ENCODE data around the gene MINK1.

MINK1 gene

GRCh38 chr17:4938688-4939545 is 105.8 kb downstream of the MINK1 start:
- DNase-seq, result no peak

GRCh38 chr17:4939546-4939795 is 106.3 kb downstream of the MINK1 start:
- no peak for DNase-seq

DNA sequence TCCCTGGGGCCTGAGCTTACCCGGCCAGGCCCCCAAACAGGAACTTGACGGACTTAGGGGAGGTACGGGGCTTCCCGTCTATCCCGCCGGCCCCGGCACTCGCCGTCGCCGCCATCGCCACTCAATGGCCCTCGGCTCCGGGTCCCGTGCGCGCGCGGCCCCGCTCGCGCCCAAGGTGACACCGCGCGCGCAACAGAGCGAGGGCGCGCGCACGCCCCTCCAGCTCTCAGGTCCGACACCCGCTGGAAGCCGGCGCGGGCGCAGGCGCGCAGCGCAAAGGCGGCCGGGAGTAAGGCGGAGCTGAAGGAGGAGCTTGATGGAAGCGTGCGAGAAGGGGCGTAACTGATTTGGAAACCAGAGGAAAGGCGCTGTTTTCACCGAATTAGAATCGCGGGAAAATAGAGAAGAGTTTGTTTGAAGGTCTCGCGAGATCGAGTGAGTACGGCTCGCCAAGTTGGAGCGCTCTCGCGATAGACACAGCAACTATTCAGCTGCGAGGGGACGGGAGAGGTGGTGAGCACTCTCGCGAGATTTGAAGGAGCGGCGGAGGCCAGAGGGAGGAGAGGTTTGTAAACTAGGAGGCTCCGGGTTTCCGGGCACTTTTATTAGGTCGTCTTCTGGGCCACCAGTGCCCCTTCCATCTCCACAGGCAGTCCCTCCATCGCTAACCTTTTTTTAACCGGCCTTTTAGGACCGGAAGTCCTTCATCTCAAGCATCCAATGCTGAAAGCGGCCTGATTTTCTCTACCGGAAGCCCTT is 106.8 kb downstream of the MINK1 start, which contains the start of the genes RNF167 and SLC25A11:
Gene RNF167 (plus strand): TSS at position 473 of the 759 bp plus-strand sequence. CDS start 642 bp downstream, outside the sequence.
Gene SLC25A11 (minus strand): TSS at position 251 of the 759 bp plus-strand sequence. CDS start 136 bp downstream, at position 115.
- DNase-seq, result peak; percentile 68

DNA sequence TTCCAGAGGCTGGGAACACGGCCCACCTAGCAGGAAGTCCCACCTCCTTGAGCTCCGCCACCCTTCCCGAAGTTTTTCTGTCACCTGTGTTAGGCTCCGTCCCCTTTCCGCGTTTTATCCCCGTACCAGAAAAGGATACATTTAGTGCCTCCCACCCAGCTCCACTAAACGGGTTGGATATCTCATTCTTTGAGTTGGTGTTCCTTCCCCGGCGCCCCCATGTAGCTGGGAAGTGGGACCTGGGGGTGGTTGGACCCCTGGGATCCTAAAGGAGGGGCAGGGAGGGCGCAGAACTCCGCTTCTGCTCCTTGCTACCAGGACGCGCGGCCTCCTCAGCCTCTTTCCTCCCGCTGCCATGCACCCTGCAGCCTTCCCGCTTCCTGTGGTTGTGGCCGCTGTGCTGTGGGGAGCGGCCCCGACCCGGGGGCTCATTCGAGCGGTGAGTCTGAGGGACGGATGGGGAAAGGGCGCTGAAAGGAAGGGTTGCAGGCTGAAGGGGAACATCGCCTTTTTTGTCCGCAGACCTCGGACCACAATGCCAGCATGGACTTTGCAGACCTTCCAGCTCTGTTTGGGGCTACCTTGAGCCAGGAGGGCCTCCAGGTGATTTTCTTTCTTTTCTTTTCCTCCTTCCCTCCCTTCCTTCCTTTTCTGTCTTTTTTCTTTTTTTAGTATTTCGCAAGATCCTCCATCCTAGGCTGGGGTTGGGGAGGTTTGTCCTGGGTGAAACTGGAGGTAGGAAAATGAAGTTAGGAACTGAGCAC is 107.6 kb downstream of the MINK1 start:
- DNase-seq, result no peak

- no peak for DNase-seq
These were observed 108.1 kb downstream of the MINK1 start for GRCh38 chr17:4941319-4941610.

DNA sequence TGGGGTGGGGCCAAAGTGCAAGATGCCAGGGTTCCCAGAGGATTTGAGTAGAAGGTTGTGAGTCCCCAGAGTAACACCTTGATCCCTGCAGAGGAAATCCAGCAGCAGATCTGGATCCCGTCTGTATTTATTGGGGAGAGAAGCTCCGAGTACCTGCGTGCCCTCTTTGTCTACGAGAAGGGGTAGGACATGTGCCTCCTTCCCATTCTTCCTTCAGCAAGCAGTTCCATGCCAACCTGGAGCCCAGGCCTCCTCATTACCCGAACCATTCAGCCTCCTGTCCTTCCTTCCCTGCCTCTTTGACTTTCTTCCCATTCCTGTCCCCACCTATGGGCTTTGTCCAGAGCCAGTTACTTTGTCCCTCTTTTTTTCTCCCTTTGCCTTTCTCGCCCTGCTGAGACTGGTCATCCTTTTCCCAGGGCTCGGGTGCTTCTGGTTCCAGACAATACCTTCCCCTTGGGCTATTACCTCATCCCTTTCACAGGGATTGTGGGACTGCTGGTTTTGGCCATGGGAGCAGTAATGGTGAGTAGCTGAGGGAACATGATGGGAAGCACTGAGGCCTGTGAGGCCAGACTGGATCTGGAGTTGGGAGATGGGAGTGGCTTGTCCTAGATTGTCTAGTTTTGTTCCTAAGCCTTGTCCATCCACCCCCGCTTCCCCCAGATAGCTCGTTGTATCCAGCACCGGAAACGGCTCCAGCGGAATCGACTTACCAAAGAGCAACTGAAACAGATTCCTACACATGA is 109.8 kb downstream of the MINK1 start:
- DNase-seq, result no peak

GRCh38 chr17:4944163-4944553 is 111.0 kb downstream of the MINK1 start:
- no peak for DNase-seq

GRCh38 chr17:4944554-4945175 is 111.5 kb downstream of the MINK1 start:
- DNase-seq, result no peak

GRCh38 chr17:4945176-4945943 is 112.2 kb downstream of the MINK1 start:
- no peak for DNase-seq

- DNase-seq, result no peak
These were observed 112.8 kb downstream of the MINK1 start for GRCh38 chr17:4945944-4946280.

DNA sequence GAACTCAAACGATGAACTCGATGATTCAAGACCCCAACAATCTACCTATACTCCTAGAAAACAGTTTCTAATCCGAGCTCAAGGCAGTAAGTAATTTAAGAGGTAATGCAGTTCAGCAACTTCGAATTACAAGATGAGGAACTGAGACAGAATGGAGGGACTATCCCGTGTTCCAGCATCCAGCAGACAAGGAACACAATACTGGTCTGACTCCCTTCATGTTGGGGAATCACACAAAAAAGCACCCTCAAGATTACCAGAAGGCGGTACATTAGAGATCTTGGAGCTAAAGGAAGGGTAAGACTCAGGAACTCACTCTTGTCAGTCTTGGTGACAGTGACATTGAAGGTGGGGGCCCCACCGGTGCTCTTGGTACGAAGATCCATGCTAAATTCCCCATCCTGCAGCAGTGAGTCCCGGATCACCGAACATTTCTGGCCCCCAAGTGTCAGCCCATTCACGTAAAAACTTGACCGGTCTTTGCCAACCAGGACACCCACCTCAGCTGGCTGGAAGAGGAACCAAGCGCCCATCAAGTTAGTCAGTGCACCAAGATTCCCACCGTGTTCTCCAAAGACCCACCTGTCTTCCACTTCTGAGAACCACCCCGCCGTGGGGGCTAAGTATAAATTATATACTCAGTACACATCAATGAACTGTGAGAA is 113.3 kb downstream of the MINK1 start:
- no peak for DNase-seq

GRCh38 chr17:4947010-4947410 is 113.9 kb downstream of the MINK1 start:
- DNase-seq, result no peak
